ENCODE measurements around the gene NLE1. TPM values are rescaled to one million over a fixed set of nuclear protein-coding genes. Genes with fewer than 3 reads are reported as not detected.

Gene NLE1
- polyA plus RNA-seq, 1 donor (not counting 4 experiments of a cell fraction or from before 2014, with no cell fraction given) = 13.5 TPM

DNA sequence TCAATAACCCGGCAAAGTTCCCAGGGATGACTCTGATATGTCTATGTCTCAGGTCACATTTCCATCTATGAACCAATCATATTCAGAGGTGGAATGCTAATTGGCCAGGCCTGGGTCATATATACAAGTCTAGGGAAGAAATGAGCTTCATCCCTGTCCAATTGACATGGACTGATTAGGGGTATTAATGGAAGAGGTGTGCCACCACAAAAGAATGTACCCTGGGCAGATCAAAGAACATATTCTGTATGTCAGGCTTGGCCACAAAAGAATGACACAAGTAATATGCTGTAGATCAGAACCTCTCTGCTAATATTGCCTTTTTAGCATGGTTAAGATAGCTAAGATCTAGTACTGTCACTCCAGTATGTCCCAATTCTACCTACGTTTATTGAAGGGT lies 45.4 kb upstream of the NLE1 start:
- TF ChIP-seq, protein P1, sequence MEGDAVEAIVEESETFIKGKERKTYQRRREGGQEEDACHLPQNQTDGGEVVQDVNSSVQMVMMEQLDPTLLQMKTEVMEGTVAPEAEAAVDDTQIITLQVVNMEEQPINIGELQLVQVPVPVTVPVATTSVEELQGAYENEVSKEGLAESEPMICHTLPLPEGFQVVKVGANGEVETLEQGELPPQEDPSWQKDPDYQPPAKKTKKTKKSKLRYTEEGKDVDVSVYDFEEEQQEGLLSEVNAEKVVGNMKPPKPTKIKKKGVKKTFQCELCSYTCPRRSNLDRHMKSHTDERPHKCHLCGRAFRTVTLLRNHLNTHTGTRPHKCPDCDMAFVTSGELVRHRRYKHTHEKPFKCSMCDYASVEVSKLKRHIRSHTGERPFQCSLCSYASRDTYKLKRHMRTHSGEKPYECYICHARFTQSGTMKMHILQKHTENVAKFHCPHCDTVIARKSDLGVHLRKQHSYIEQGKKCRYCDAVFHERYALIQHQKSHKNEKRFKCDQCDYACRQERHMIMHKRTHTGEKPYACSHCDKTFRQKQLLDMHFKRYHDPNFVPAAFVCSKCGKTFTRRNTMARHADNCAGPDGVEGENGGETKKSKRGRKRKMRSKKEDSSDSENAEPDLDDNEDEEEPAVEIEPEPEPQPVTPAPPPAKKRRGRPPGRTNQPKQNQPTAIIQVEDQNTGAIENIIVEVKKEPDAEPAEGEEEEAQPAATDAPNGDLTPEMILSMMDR (optimal IDR thresholded peaks at IDR 0.05 in 1 of 3, IDR thresholded peaks at IDR 0.05 in 1 of 3, conservative IDR thresholded peaks at IDR 0.05 in 1 of 3; ENCODE audit: extremely low read depth in 1 of 3, insufficient read depth in 2 of 3, low read length in 3 of 3) = no peak
- no peak for TF ChIP-seq EZH2 (IDR thresholded peaks at IDR 0.05; ENCODE audit: low read length)
- no peak for FAIRE-seq
- Histone ChIP-seq H4K20me1 (ENCODE audit: control insufficient read depth, extremely low read depth, insufficient read depth, low read length) (no peaks in the 10 kb centered on the region), H2AFZ (ENCODE audit: control insufficient read depth, low read length) (no peak overlapping the region), H3K4me3 (ENCODE audit: control insufficient read depth in 2 of 3, extremely low read depth in 1 of 3, insufficient read depth in 2 of 3, low read depth in 1 of 3, low read length in 3 of 3) (no peak overlapping the region), H3K27me3 (ENCODE audit: control insufficient read depth, extremely low read depth, insufficient read depth, low read length) (no peaks in the 10 kb centered on the region), H3K9ac (ENCODE audit: control insufficient read depth, extremely low read depth, insufficient read depth, low read length) (no peak overlapping the region), H3K4me1 (ENCODE audit: control insufficient read depth, extremely low read depth, insufficient read depth, low read length) (peaks cover 19% of the 10 kb centered on the region), H3K36me3 (ENCODE audit: control insufficient read depth in 2 of 2, extremely low read depth in 1 of 2, insufficient read depth in 2 of 2, low read length in 2 of 2) (no peaks in the 10 kb centered on the region), H3K79me2 (ENCODE audit: control insufficient read depth, insufficient read depth, low read length) (no peaks in the 10 kb centered on the region), H3K4me2 (ENCODE audit: control insufficient read depth, extremely low read depth, insufficient read depth, low read depth, low read length) (no peak overlapping the region), H3K9me3 (ENCODE audit: control insufficient read depth, low read depth, low read length) (no peaks in the 10 kb centered on the region), H3K9me1 (ENCODE audit: control insufficient read depth, extremely low read depth, insufficient read depth, low read length) (no peaks in the 10 kb centered on the region), H3K27ac (ENCODE audit: control insufficient read depth, insufficient read depth, low read length) (no peak overlapping the region)
- dilution Hi-C loops (cut with MboI; ENCODE audit: extremely low pct_ligation_motif_present, low sequenced_read_pairs) = no loop called here
- DNase-seq (ENCODE audit: low read depth, low spot score) = no peak

- no peaks in the 10 kb centered on the region for H4K20me1 ChIP-seq (ENCODE audit: control insufficient read depth, extremely low read depth, insufficient read depth, low read length)
- no peak overlapping the region for H3K4me3 ChIP-seq (ENCODE audit: control insufficient read depth in 2 of 3, extremely low read depth in 1 of 3, insufficient read depth in 2 of 3, low read depth in 1 of 3, low read length in 3 of 3)
- dilution Hi-C loops (cut with MboI; ENCODE audit: extremely low pct_ligation_motif_present, low sequenced_read_pairs) = no loop called here
- H3K4me1 ChIP-seq (ENCODE audit: control insufficient read depth, extremely low read depth, insufficient read depth, low read length) = peaks cover 19% of the 10 kb centered on the region
- no peaks in the 10 kb centered on the region for H3K36me3 ChIP-seq (ENCODE audit: control insufficient read depth in 2 of 2, extremely low read depth in 1 of 2, insufficient read depth in 2 of 2, low read length in 2 of 2)
- no peak overlapping the region for H3K9ac ChIP-seq (ENCODE audit: control insufficient read depth, extremely low read depth, insufficient read depth, low read length)
- no peak for DNase-seq (ENCODE audit: low read depth, low spot score)
- H3K27me3 ChIP-seq (ENCODE audit: control insufficient read depth, extremely low read depth, insufficient read depth, low read length) = no peaks in the 10 kb centered on the region
- FAIRE-seq = no peak
- H3K4me2 ChIP-seq (ENCODE audit: control insufficient read depth, extremely low read depth, insufficient read depth, low read depth, low read length) = no peak overlapping the region
- no peaks in the 10 kb centered on the region for H3K9me3 ChIP-seq (ENCODE audit: control insufficient read depth, low read depth, low read length)
- no peak overlapping the region for H2AFZ ChIP-seq (ENCODE audit: control insufficient read depth, low read length)
- no peaks in the 10 kb centered on the region for H3K9me1 ChIP-seq (ENCODE audit: control insufficient read depth, extremely low read depth, insufficient read depth, low read length)
- no peak overlapping the region for H3K27ac ChIP-seq (ENCODE audit: control insufficient read depth, insufficient read depth, low read length)
- TF ChIP-seq, protein P1 (optimal IDR thresholded peaks at IDR 0.05 in 1 of 3, IDR thresholded peaks at IDR 0.05 in 1 of 3, conservative IDR thresholded peaks at IDR 0.05 in 1 of 3; ENCODE audit: extremely low read depth in 1 of 3, insufficient read depth in 2 of 3, low read length in 3 of 3) = no peak
- TF ChIP-seq EZH2 (IDR thresholded peaks at IDR 0.05; ENCODE audit: low read length) = no peak
- no peaks in the 10 kb centered on the region for H3K79me2 ChIP-seq (ENCODE audit: control insufficient read depth, insufficient read depth, low read length)
These were observed 43.7 kb upstream of the NLE1 start for GRCh38 chr17:35185849-35186248.
